Uterus (tissue), 4 donors: ENCODE data around the gene PSMC5. TPM values are rescaled to one million over a fixed set of nuclear protein-coding genes. Genes with fewer than 3 reads are reported as not detected.

Experiments used
- DNase-seq, 2 donors: peaks; one replicate each; pipeline ENCODE4 v3.0.0-alpha.2; 2019 to 2020
- H3K27ac ChIP-seq, 2 donors: fragments of 200-600 bp; sonication (generic); 1 replicate in 1 of 2; 2 replicates in 1 of 2; pipeline ENCODE4 v1.5.1; 2016 to 2018
- H3K27me3 ChIP-seq, 2 donors: fragments of 200-600 bp; sonication (generic); one replicate each; pipeline ENCODE4 v1.5.1; 2018 to 2019; ENCODE audit warnings: control low read depth in 1 of 2
- H3K36me3 ChIP-seq, 2 donors: fragments of 200-600 bp; sonication (generic); one replicate each; pipeline ENCODE4 v1.5.1; 2019; ENCODE audit warnings: control low read depth in 1 of 2
- H3K4me1 ChIP-seq, 2 donors: fragments of 200-600 bp; sonication (generic); one replicate each; pipeline ENCODE4 v1.5.1; 2018 to 2019; ENCODE audit warnings: control low read depth in 1 of 2
- H3K4me3 ChIP-seq, 2 donors: fragments of 200-600 bp; sonication (generic); 1 replicate in 1 of 2; 2 replicates in 1 of 2; pipeline ENCODE4 v1.5.1; 2018 to 2019; ENCODE audit warnings: mild to moderate bottlenecking in 1 of 2
- H3K9me3 ChIP-seq, 2 donors: fragments of 200-600 bp; sonication (generic); one replicate each; pipeline ENCODE4 v1.5.1; 2019; ENCODE audit warnings: control low read depth in 1 of 2
- POLR2A ChIP-seq, 2 donors: fragments of 450-650 bp; IDR thresholded peaks; one replicate each; pipeline ENCODE4 v1.6.1; 2016; ENCODE audit warnings: antibody characterized with exemption in 2 of 2, mild to moderate bottlenecking in 1 of 2, moderate library complexity in 1 of 2
- intact Hi-C: fragments of 100-400 bp; cut with DNase I; formaldehyde crosslinking; loops from one replicate; pipeline ENCODE4 v1.15.1; 2023; ENCODE audit warnings: low total_unique reads
- total RNA-seq, 4 donors: library from RNA; depleted of rRNA in 3 of 4; stranded (reverse); fragments of >200 nt in 3 of 4; gene quantifications; one replicate each; pipeline versions ENCODE4 v1.1.0 to v1.2.4, GENCODE V29; 2014 to 2023
- TF ChIP-seq, protein P1 (sequence below), 4 experiments: fragments of 200-600 bp in 2 of 4; fragments of 450-650 bp in 2 of 4; sonication (generic) in 2 of 4; IDR thresholded peaks; one replicate each; pipeline ENCODE4 v1.5.1; 2016 to 2019; ENCODE audit warnings: antibody characterized with exemption in 4 of 4, mild to moderate bottlenecking in 2 of 4, moderate library complexity in 1 of 4
- donor health status: DM: yes; HTN: yes; CAD: no.

PSMC5 gene
- total RNA-seq, 4 donors from 2014 or later, result 12.6 to 103 (median 40.2) TPM

DNA sequence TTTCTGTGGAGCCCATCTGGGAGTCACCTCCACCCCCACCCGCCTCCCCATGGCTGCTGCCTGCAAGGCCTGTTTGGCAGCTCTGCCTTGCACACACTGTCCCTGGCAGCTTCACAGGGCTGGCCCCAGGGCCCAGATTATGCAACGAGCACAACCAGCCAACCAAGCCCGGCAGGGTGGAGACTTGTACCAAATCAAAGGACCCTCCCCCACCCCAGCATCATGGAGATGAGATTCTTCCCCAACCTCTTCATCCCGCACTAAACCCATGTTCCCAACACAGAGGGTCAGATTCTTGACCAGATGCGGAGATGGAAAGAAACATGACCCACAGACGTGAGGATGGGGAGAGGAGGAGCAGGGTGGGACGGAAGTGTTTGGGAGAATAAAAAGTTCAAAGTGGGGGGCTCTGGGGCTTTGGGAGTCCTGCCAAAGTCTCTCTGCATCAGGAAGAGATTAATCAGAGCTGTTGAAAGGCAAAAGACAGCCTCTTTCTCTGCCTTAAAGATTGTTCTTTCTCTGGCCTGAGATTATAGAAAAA is 11.5 kb downstream of the PSMC5 start:
- H3K4me1 ChIP-seq, result peaks cover 14 to 20% of the 10 kb centered on the region in 2 donors
- intact Hi-C loops, result no loop called here
- H3K27me3 ChIP-seq, result peaks cover 0 to 3% of the 10 kb centered on the region in 2 donors
- peak overlapping the region; percentile 86 to 95 for H3K27ac ChIP-seq
- peak in 1 of 2 donors; percentile 34 for TF ChIP-seq POLR2A (IDR thresholded peaks at IDR 0.05)
- TF ChIP-seq, protein P1, sequence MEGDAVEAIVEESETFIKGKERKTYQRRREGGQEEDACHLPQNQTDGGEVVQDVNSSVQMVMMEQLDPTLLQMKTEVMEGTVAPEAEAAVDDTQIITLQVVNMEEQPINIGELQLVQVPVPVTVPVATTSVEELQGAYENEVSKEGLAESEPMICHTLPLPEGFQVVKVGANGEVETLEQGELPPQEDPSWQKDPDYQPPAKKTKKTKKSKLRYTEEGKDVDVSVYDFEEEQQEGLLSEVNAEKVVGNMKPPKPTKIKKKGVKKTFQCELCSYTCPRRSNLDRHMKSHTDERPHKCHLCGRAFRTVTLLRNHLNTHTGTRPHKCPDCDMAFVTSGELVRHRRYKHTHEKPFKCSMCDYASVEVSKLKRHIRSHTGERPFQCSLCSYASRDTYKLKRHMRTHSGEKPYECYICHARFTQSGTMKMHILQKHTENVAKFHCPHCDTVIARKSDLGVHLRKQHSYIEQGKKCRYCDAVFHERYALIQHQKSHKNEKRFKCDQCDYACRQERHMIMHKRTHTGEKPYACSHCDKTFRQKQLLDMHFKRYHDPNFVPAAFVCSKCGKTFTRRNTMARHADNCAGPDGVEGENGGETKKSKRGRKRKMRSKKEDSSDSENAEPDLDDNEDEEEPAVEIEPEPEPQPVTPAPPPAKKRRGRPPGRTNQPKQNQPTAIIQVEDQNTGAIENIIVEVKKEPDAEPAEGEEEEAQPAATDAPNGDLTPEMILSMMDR (IDR thresholded peaks at IDR 0.05), result no peak
- DNase-seq, result peak; percentile 91 to 94
- H3K4me3 ChIP-seq, result peak overlapping the region in 1 of 2 donors; percentile 1
- H3K9me3 ChIP-seq, result no peaks in the 10 kb centered on the region
- H3K36me3 ChIP-seq, result no peaks in the 10 kb centered on the region

DNA sequence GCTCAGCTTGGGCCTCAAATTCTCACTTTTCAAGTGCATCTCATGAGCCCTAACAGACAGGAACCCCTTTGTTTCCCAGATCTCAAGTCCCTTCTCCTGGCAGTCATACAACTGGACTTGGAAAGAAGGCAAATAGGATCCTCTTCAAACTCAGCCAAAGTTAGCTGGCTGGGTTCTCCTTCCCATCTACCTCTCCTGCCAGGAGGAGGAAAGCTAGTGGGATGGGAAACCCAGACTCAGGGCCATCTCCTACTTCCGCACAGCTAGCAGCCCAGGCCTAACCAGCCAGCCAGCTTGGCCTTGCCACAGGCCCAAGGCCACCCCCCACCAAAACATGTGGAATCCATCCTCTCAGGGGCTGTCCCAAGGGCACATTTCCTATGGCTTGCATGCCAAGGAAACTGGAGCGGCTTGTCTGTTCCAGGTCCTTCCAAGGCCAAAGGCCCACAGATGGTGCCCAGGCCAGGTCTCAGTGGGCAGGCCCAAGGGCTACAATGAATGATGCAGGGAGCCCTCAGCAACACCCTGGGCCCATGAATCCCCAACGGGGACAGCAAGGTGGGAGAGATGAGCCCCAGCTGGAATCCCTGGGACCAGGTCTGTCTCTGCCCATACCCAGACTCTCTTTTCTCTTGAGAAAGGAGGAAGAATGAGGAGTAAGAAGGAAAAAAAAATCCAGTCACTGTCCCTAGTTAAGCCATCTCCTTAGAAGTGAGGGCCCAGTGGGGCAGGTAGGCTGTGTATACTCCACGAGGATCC is 13.5 kb downstream of the PSMC5 start:
- Histone ChIP-seq H3K9me3 (no peaks in the 10 kb centered on the region), H3K4me1 (peaks cover 14 to 20% of the 10 kb centered on the region in 2 donors), H3K27me3 (peaks cover 0 to 3% of the 10 kb centered on the region in 2 donors), H3K27ac (peak overlapping the region; percentile 86 to 95), H3K36me3 (no peaks in the 10 kb centered on the region), H3K4me3 (peak overlapping the region; percentile 58 to 70)
- no peak for TF ChIP-seq POLR2A (IDR thresholded peaks at IDR 0.05)
- TF ChIP-seq, protein P1 (IDR thresholded peaks at IDR 0.05), result no peak
- intact Hi-C loops, result no loop called here
- no peak for DNase-seq

- intact Hi-C loops, result no loop called here
- DNase-seq, result peak; percentile 57 to 64
- H3K27ac ChIP-seq, result peak overlapping the region; percentile 86 to 95
- H3K36me3 ChIP-seq, result no peaks in the 10 kb centered on the region
- TF ChIP-seq POLR2A (IDR thresholded peaks at IDR 0.05), result no peak
- TF ChIP-seq, protein P1 (IDR thresholded peaks at IDR 0.05), result no peak
- peaks cover 14 to 20% of the 10 kb centered on the region in 2 donors for H3K4me1 ChIP-seq
- H3K27me3 ChIP-seq, result peaks cover 0 to 3% of the 10 kb centered on the region in 2 donors
- H3K9me3 ChIP-seq, result no peaks in the 10 kb centered on the region
- H3K4me3 ChIP-seq, result peak overlapping the region; percentile 58 to 70
Measured at GRCh38 chr17:63841350-63842172, 14.3 kb downstream of the PSMC5 start.

GRCh38 chr17:63842173-63842539 is 14.9 kb downstream of the PSMC5 start:
- Histone ChIP-seq H3K27me3 (peaks cover 0 to 3% of the 10 kb centered on the region in 2 donors), H3K4me3 (peak overlapping the region; percentile 58 to 70), H3K9me3 (no peaks in the 10 kb centered on the region), H3K4me1 (peaks cover 14 to 17% of the 10 kb centered on the region in 2 donors), H3K27ac (peak overlapping the region; percentile 86 to 95), H3K36me3 (no peaks in the 10 kb centered on the region)
- peak; percentile 40 to 51 for DNase-seq
- intact Hi-C loops, result no loop called here
- TF ChIP-seq, protein P1 (IDR thresholded peaks at IDR 0.05), result no peak
- no peak for TF ChIP-seq POLR2A (IDR thresholded peaks at IDR 0.05)
